ENCODE measurements around the gene HOXA11. TPM values are rescaled to one million over a fixed set of nuclear protein-coding genes. Genes with fewer than 3 reads are reported as not detected.

The HOXA11 gene
- total RNA-seq, 3 donors from 2014 or later (not counting 1 experiment from before 2014, with no cell fraction given): not detected

DNA sequence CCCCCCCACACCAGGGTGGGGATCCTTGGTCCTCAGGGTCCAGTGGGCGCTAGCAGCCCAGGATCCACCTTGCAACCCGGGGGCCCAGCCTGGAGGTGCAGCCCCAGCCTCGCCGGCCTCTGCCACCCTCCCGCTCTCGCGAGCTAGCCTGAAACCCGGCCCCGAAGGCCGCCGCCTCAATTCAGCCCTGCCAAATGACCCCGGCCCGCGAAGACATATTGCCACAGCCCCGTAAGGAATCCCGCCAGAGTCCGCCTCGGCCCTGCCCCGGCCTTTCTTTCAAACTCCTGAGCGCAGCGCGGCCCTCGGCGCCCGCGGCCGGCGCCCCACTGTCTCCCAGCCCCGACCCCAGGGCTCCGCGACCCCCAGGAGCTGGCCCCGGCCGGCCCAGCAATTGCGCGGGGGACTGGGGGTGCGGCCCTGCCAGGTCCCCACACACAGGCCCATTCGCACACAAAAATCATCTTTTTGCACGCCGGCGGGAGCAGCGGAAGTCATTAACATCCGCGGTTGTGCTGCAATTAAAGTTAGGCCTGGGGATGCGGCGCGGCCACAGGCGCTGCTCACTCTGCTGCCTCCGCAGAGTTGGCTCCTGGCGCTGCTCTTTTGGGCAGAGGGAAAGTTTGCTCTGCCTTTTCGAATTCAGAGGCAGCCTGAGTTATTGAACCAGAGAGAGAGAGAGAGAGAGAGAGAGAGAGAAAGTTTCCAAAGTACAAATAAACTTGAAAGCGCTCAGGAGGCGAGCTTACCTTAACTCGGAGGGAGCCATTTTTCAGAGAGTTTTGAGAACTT lies 45.5 kb downstream of the HOXA11 start:
- no peak overlapping the region for H3K27ac ChIP-seq (ENCODE audit: low read length)
- Mint-ChIP-seq H3K4me1 (peaks cover 0 to 10% of the 10 kb centered on the region in 2 donors), H3K36me3 (no peaks in the 10 kb centered on the region), H3K9me3 (no peaks in the 10 kb centered on the region), H3K4me3 (no peak overlapping the region), H3K27ac (no peak overlapping the region), H3K27me3 (ENCODE audit: low read depth in 2 of 2) (peaks cover 37 to 59% of the 10 kb centered on the region in 2 donors)
- DNase-seq (no peak), ATAC-seq (no peak)
- H3K27me3 ChIP-seq (ENCODE audit: control insufficient read depth, insufficient read depth, low read length): peaks cover 9% of the 10 kb centered on the region
- 96% methylated on average over 53 of the region's 53 CpGs for WGBS (ENCODE audit: insufficient coverage)
- H3K36me3 ChIP-seq (ENCODE audit: control insufficient read depth, insufficient read depth, low read length): no peaks in the 10 kb centered on the region
- peaks cover 3% of the 10 kb centered on the region for H3K4me1 ChIP-seq (ENCODE audit: control insufficient read depth, insufficient read depth, low read length)
- no peaks in the 10 kb centered on the region for H3K9me3 ChIP-seq (ENCODE audit: control insufficient read depth, insufficient read depth, low read length)
- intact Hi-C loops (cut with micrococcal nuclease): no loop called here
- H3K4me3 ChIP-seq (ENCODE audit: low read length): no peak overlapping the region
- TF ChIP-seq, protein P1, sequence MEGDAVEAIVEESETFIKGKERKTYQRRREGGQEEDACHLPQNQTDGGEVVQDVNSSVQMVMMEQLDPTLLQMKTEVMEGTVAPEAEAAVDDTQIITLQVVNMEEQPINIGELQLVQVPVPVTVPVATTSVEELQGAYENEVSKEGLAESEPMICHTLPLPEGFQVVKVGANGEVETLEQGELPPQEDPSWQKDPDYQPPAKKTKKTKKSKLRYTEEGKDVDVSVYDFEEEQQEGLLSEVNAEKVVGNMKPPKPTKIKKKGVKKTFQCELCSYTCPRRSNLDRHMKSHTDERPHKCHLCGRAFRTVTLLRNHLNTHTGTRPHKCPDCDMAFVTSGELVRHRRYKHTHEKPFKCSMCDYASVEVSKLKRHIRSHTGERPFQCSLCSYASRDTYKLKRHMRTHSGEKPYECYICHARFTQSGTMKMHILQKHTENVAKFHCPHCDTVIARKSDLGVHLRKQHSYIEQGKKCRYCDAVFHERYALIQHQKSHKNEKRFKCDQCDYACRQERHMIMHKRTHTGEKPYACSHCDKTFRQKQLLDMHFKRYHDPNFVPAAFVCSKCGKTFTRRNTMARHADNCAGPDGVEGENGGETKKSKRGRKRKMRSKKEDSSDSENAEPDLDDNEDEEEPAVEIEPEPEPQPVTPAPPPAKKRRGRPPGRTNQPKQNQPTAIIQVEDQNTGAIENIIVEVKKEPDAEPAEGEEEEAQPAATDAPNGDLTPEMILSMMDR (IDR thresholded peaks at IDR 0.05): no peak

DNA sequence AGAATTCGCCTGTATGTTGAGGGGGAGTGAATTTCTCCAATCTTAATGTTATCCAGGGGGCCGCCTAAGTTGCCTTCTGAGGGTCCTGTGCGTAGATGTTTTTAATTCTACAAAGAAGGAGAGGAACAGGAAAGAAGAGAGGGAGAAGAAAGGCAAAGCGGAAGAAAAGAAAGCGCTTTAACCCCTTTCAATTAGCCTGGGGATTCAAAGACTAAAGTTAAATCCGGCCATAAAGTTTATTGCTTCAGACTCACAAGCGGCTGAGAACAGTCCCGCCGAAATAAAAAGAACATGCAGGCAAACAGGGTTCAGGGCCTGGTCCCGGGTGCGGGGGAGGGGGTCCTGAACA lies 46.1 kb downstream of the HOXA11 start:
- no peaks in the 10 kb centered on the region for H3K9me3 ChIP-seq (ENCODE audit: control insufficient read depth, insufficient read depth, low read length)
- no peak overlapping the region for H3K4me3 Mint-ChIP-seq
- H3K9me3 Mint-ChIP-seq: no peaks in the 10 kb centered on the region
- H3K4me1 Mint-ChIP-seq: peaks cover 0 to 10% of the 10 kb centered on the region in 2 donors
- peaks cover 2% of the 10 kb centered on the region for H3K4me1 ChIP-seq (ENCODE audit: control insufficient read depth, insufficient read depth, low read length)
- TF ChIP-seq, protein P1 (IDR thresholded peaks at IDR 0.05): no peak
- H3K36me3 ChIP-seq (ENCODE audit: control insufficient read depth, insufficient read depth, low read length): no peaks in the 10 kb centered on the region
- no peak overlapping the region for H3K27ac Mint-ChIP-seq
- peaks cover 7% of the 10 kb centered on the region for H3K27me3 ChIP-seq (ENCODE audit: control insufficient read depth, insufficient read depth, low read length)
- no peaks in the 10 kb centered on the region for H3K36me3 Mint-ChIP-seq
- no peak for ATAC-seq
- H3K27me3 Mint-ChIP-seq (ENCODE audit: low read depth in 2 of 2): peaks cover 41 to 65% of the 10 kb centered on the region in 2 donors
- 96% methylated on average over 11 of the region's 11 CpGs for WGBS (ENCODE audit: insufficient coverage)
- intact Hi-C loops (cut with micrococcal nuclease): no loop called here
- no peak overlapping the region for H3K27ac ChIP-seq (ENCODE audit: low read length)
- DNase-seq: no peak
- no peak overlapping the region for H3K4me3 ChIP-seq (ENCODE audit: low read length)

DNA sequence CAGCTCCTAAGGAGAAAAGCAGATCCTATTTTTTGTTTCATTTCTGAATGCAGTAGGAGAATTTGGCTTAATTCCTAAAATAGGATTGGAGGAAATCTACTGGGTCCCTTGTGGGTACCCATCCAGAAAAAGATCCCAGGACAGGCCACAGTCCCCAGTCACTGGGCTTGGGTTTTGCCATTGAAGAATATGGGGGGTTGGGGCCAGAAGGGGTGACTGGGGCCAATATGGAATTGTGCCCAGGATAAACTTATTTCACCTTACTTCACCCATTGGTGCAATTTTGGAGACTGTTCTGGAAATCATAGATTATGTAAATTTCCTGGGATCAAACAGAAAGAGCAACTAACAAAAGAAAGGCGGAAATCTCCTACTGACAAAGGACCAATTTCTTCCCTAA lies 46.6 kb downstream of the HOXA11 start:
- 83% methylated on average over 1 of the region's 1 CpG for WGBS (ENCODE audit: insufficient coverage)
- Histone ChIP-seq H3K9me3 (ENCODE audit: control insufficient read depth, insufficient read depth, low read length) (no peaks in the 10 kb centered on the region), H3K27ac (ENCODE audit: low read length) (no peak overlapping the region), H3K27me3 (ENCODE audit: control insufficient read depth, insufficient read depth, low read length) (peaks cover 6% of the 10 kb centered on the region), H3K4me3 (ENCODE audit: low read length) (no peak overlapping the region), H3K36me3 (ENCODE audit: control insufficient read depth, insufficient read depth, low read length) (no peaks in the 10 kb centered on the region), H3K4me1 (ENCODE audit: control insufficient read depth, insufficient read depth, low read length) (no peaks in the 10 kb centered on the region)
- no peak overlapping the region for H3K27ac Mint-ChIP-seq
- no peaks in the 10 kb centered on the region for H3K9me3 Mint-ChIP-seq
- peaks cover 44 to 68% of the 10 kb centered on the region in 2 donors for H3K27me3 Mint-ChIP-seq (ENCODE audit: low read depth in 2 of 2)
- ATAC-seq: no peak
- intact Hi-C loops (cut with micrococcal nuclease): no loop called here
- no peaks in the 10 kb centered on the region for H3K36me3 Mint-ChIP-seq
- DNase-seq: no peak
- peaks cover 0 to 10% of the 10 kb centered on the region in 2 donors for H3K4me1 Mint-ChIP-seq
- H3K4me3 Mint-ChIP-seq: no peak overlapping the region
- TF ChIP-seq, protein P1 (IDR thresholded peaks at IDR 0.05): no peak

Data from natural killer cell (primary cell).